NB4 (cell line): ENCODE data around the gene ERI3.

Source experiments
- DNase-seq: peaks from one replicate; pipeline ENCODE4 v3.0.0; 2010; ENCODE audit warnings: low read depth
- H3K4me3 ChIP-seq: one replicate; pipeline ENCODE4 v1.5.1; 2011; ENCODE audit warnings: mild to moderate bottlenecking, low read depth, low read length, moderate library complexity
- CTCF ChIP-seq: IDR thresholded peaks from one replicate; pipeline ENCODE4 v1.5.1; 2012; ENCODE audit warnings: low read depth, low read length
- MAX ChIP-seq: IDR thresholded peaks from 2 replicates; pipeline ENCODE4 v1.6.1; 2011; ENCODE audit warnings: low read depth, low read length
- MYC ChIP-seq: IDR thresholded peaks from 2 replicates; pipeline ENCODE4 v1.6.1; 2011; ENCODE audit warnings: low read depth, low read length
- POLR2A ChIP-seq: IDR thresholded peaks from 2 replicates; pipeline ENCODE4 v1.6.1; 2011; ENCODE audit warnings: mild to moderate bottlenecking; ENCODE audit not compliant: insufficient read length; ENCODE audit errors: extremely low read depth

The ERI3 gene

GRCh38 chr1:44239331-44239960 lies 115.6 kb downstream of the ERI3 start:
- H3K4me3 ChIP-seq, result no peak overlapping the region
- DNase-seq, result no peak
- TF ChIP-seq MAX (no peak), MYC (no peak), CTCF (no peak), POLR2A (no peak)

- TF ChIP-seq POLR2A (no peak), MAX (no peak), MYC (no peak), CTCF (no peak)
- H3K4me3 ChIP-seq, result no peak overlapping the region
- DNase-seq, result no peak
Measured at GRCh38 chr1:44238660-44239059, 116.4 kb downstream of the ERI3 start.

GRCh38 chr1:44237721-44238457 lies 117.2 kb downstream of the ERI3 start:
- H3K4me3 ChIP-seq, result no peak overlapping the region
- 0 out of 2 replicates have a peak, but pooled peaks have one; percentile 8 for TF ChIP-seq MYC
- TF ChIP-seq CTCF, result no peak
- no peak for TF ChIP-seq MAX
- TF ChIP-seq POLR2A, result no peak
- peak; percentile 17 for DNase-seq

GRCh38 chr1:44236490-44237272 lies 118.4 kb downstream of the ERI3 start:
- DNase-seq, result no peak
- TF ChIP-seq CTCF (no peak), MAX (no peak), MYC (no peak), POLR2A (no peak)
- no peak overlapping the region for H3K4me3 ChIP-seq

GRCh38 chr1:44235808-44236207 lies 119.2 kb downstream of the ERI3 start:
- no peak overlapping the region for H3K4me3 ChIP-seq
- no peak for DNase-seq
- TF ChIP-seq CTCF (no peak), MYC (no peak)
